Bronchial epithelial cell (primary cell): ENCODE measurements around the gene PCDH8. TPM values are rescaled to one million over a fixed set of nuclear protein-coding genes. Genes with fewer than 3 reads are reported as not detected.

Experiments
- DNase-seq: peaks from one replicate; pipeline ENCODE4 v3.0.0-alpha.2; 2010; ENCODE audit warnings: low read depth
- FAIRE-seq: peaks from 2 replicates; lab custom pipeline; 2011; peaks lifted over from hg19 to GRCh38; lab: Jason Lieb, UNC
- H3K27me3 ChIP-seq: 2 replicates; pipeline ENCODE4 v1.5.1; 2011; ENCODE audit warnings: low read length; ENCODE audit not compliant: control insufficient read depth, insufficient read depth
- H3K36me3 ChIP-seq: 2 replicates; pipeline ENCODE4 v1.5.1; 2011; ENCODE audit warnings: low read length; ENCODE audit not compliant: control insufficient read depth, insufficient read depth
- H3K4me3 ChIP-seq: 2 replicates; pipeline ENCODE4 v1.5.1; 2011; ENCODE audit warnings: mild to moderate bottlenecking, low read depth, low read length, control low read depth
- CTCF ChIP-seq: IDR thresholded peaks from 2 replicates; pipeline ENCODE4 v1.5.1; 2011; ENCODE audit warnings: mild to moderate bottlenecking, moderate library complexity, low read length, control low read depth, inconsistent platforms; ENCODE audit not compliant: insufficient read depth, severe bottlenecking
- total RNA-seq: library from RNA; depleted of rRNA; stranded (reverse); fragments of >200 nt; gene quantifications from 2 replicates; pipeline ENCODE4 v1.2.1, GENCODE V29; 2014

PCDH8 gene
- total RNA-seq, 1 donor from 2014 or later, result not detected

- no peak for FAIRE-seq
- DNase-seq, result no peak
- Histone ChIP-seq H3K27me3 (peaks cover 52% of the 10 kb centered on the region), H3K4me3 (no peak overlapping the region), H3K36me3 (no peaks in the 10 kb centered on the region)
- TF ChIP-seq CTCF, result no peak
Measured at GRCh38 chr13:52849291-52850071, 1.0 kb upstream of the PCDH8 start.

- peaks cover 53% of the 10 kb centered on the region for H3K27me3 ChIP-seq
- no peak for TF ChIP-seq CTCF
- no peak for FAIRE-seq
Measured at GRCh38 chr13:52847682-52848432, 583 bp downstream of the PCDH8 start.

GRCh38 chr13:52847322-52847681 is 1.1 kb downstream of the PCDH8 start:
- no peaks in the 10 kb centered on the region for H3K36me3 ChIP-seq
- H3K4me3 ChIP-seq, result no peak overlapping the region
- no peak for TF ChIP-seq CTCF
- peaks cover 53% of the 10 kb centered on the region for H3K27me3 ChIP-seq
- FAIRE-seq (no peak), DNase-seq (no peak)

More at GRCh38 chr13:52847682-52848432, 583 bp downstream of the PCDH8 start:
- no peak for DNase-seq
- Histone ChIP-seq H3K36me3 (no peaks in the 10 kb centered on the region), H3K4me3 (no peak overlapping the region)

- H3K36me3 ChIP-seq, result no peaks in the 10 kb centered on the region
- DNase-seq, result no peak
- H3K27me3 ChIP-seq, result peaks cover 53% of the 10 kb centered on the region
- peak; percentile 75 for TF ChIP-seq CTCF
- no peak overlapping the region for H3K4me3 ChIP-seq
- no peak for FAIRE-seq
Measured at GRCh38 chr13:52846567-52847321, 1.7 kb downstream of the PCDH8 start.

GRCh38 chr13:52845766-52846566 is 2.5 kb downstream of the PCDH8 start:
- peaks cover 53% of the 10 kb centered on the region for H3K27me3 ChIP-seq
- H3K4me3 ChIP-seq, result no peak overlapping the region
- no peak for DNase-seq
- TF ChIP-seq CTCF, result peak; percentile 27
- no peaks in the 10 kb centered on the region for H3K36me3 ChIP-seq
- no peak for FAIRE-seq
